IMR-90 (cell line): ENCODE results near the gene MTRF1L. TPM values are rescaled to one million over a fixed set of nuclear protein-coding genes. Genes with fewer than 3 reads are reported as not detected.

Experiments
- ATAC-seq: fragments of 200-7000 bp; cut with Tn5 transposase; 2 replicates; pipeline ENCODE4 v1.9.1; 2020; ENCODE audit warnings: low read depth, mild to moderate bottlenecking, moderate library complexity
- BruUV-seq: library from RNA; stranded (reverse); fragments of 400-500 nt; replicated peaks from 2 replicates; lab custom pipeline; 2021; lab: Mats Ljungman, UMichigan
- CTCF ChIA-PET: fragments of 300-600 bp; formaldehyde crosslinking; extraction: SDS; loops from one replicate; lab custom pipeline; 2021; ENCODE audit warnings: antibody characterized with exemption; lab: Yijun Ruan, JAX
- POLR2A ChIA-PET: fragments of 300-600 bp; sonication (Branson Sonifier 250); formaldehyde crosslinking; loops from one replicate; lab custom pipeline; 2022; ENCODE audit warnings: antibody characterized with exemption; ENCODE audit not compliant: unreplicated experiment; lab: Charles Lee
- DNase-seq: peaks from one replicate; pipeline ENCODE4 v3.0.0; 2013
- H2AFZ ChIP-seq: replicated peaks from 2 replicates; pipeline ENCODE3; 2013; ENCODE audit warnings: low read length, mild to moderate bottlenecking; ENCODE audit not compliant: poor library complexity
- H2AK5ac ChIP-seq: 2 replicates; pipeline ENCODE4 v1.6.1; 2013; ENCODE audit warnings: low read depth, low read length, inconsistent platforms
- H2AK9ac ChIP-seq: replicated peaks from 2 replicates; pipeline ENCODE3; 2013; ENCODE audit warnings: mild to moderate bottlenecking, low read depth, low read length, moderate library complexity; ENCODE audit not compliant: poor library complexity
- H2BK120ac ChIP-seq: 2 replicates; pipeline ENCODE4 v1.6.1; 2013; ENCODE audit warnings: low read depth, low read length, inconsistent platforms
- H2BK15ac ChIP-seq: 3 replicates; pipeline ENCODE4 v1.6.1; 2013; ENCODE audit warnings: low read depth, low read length, inconsistent platforms
- H2BK20ac ChIP-seq: 2 replicates; pipeline ENCODE4 v1.6.1; 2013; ENCODE audit warnings: low read depth, mild to moderate bottlenecking, inconsistent platforms, low read length, moderate library complexity
- H2BK5ac ChIP-seq: 2 replicates; pipeline ENCODE4 v1.6.1; 2013; ENCODE audit warnings: mild to moderate bottlenecking, low read depth, low read length, inconsistent platforms; ENCODE audit not compliant: poor library complexity, severe bottlenecking
- H3K14ac ChIP-seq: replicated peaks from 2 replicates; pipeline ENCODE4 v1.6.1; 2013; ENCODE audit warnings: low read depth, low read length, inconsistent platforms
- H3K18ac ChIP-seq: 2 replicates; pipeline ENCODE4 v1.6.1; 2013; ENCODE audit warnings: low read depth, low read length, control low read depth
- H3K23ac ChIP-seq: 2 replicates; pipeline ENCODE4 v1.6.1; 2013; ENCODE audit warnings: low read depth, low read length, inconsistent platforms
- H3K27ac ChIP-seq: 2 replicates; pipeline ENCODE4 v1.5.1; 2013; ENCODE audit warnings: mild to moderate bottlenecking, control low read depth, low read length; ENCODE audit not compliant: insufficient read depth
- H3K27me3 ChIP-seq: 2 replicates; pipeline ENCODE4 v1.6.1; 2013; ENCODE audit warnings: low read length; ENCODE audit not compliant: control insufficient read depth, insufficient read depth
- H3K36me3 ChIP-seq: 2 replicates; pipeline ENCODE4 v1.6.1; 2013; ENCODE audit warnings: low read length, mixed read lengths; ENCODE audit not compliant: control insufficient read depth, insufficient read depth
- H3K4ac ChIP-seq: 2 replicates; pipeline ENCODE4 v1.6.1; 2013; ENCODE audit warnings: low read depth, low read length, inconsistent platforms
- H3K4me1 ChIP-seq: 2 replicates; pipeline ENCODE4 v1.6.1; 2013; ENCODE audit warnings: low read length, mixed read lengths; ENCODE audit not compliant: control insufficient read depth, insufficient read depth
- H3K4me2 ChIP-seq: 2 replicates; pipeline ENCODE4 v1.6.1; 2013; ENCODE audit warnings: low read depth, mild to moderate bottlenecking, control low read depth, low read length, moderate library complexity
- H3K4me3 ChIP-seq: 2 replicates; pipeline ENCODE4 v1.5.1; 2013; ENCODE audit warnings: low read depth, mild to moderate bottlenecking, control low read depth, low read length, moderate library complexity; ENCODE audit not compliant: insufficient read depth
- H3K56ac ChIP-seq: 2 replicates; pipeline ENCODE4 v1.6.1; 2013; ENCODE audit warnings: low read length, inconsistent platforms; ENCODE audit not compliant: insufficient read depth; ENCODE audit errors: extremely low read depth
- H3K79me1 ChIP-seq, 2 experiments: 2 replicates each; pipeline ENCODE4 v1.6.1; 2013; ENCODE audit warnings: low read length in 2 of 2, inconsistent platforms in 1 of 2, low read depth in 1 of 2
- H3K9ac ChIP-seq: 2 replicates; pipeline ENCODE4 v1.6.1; 2013; ENCODE audit warnings: low read depth, low read length, control low read depth
- H3K9me1 ChIP-seq: 2 replicates; pipeline ENCODE4 v1.6.1; 2013; ENCODE audit warnings: low read length, inconsistent platforms; ENCODE audit not compliant: insufficient read depth
- H3K9me3 ChIP-seq: 2 replicates; pipeline ENCODE4 v1.6.1; 2013; ENCODE audit warnings: low read length; ENCODE audit not compliant: control insufficient read depth, insufficient read depth
- H4K20me1 ChIP-seq: 2 replicates; pipeline ENCODE4 v1.6.1; 2013; ENCODE audit warnings: low read length, inconsistent platforms; ENCODE audit not compliant: insufficient read depth
- H4K5ac ChIP-seq: 2 replicates; pipeline ENCODE4 v1.6.1; 2013; ENCODE audit warnings: mild to moderate bottlenecking, low read depth, low read length, control low read depth
- H4K8ac ChIP-seq, 2 experiments: 2 replicates each; pipeline ENCODE4 v1.6.1; 2013; ENCODE audit warnings: low read depth in 2 of 2, low read length in 2 of 2, control low read depth in 1 of 2, inconsistent platforms in 1 of 2
- H4K91ac ChIP-seq: 2 replicates; pipeline ENCODE4 v1.6.1; 2013; ENCODE audit warnings: low read depth, low read length, inconsistent platforms; ENCODE audit not compliant: insufficient read depth
- BHLHE40 ChIP-seq: fragments of 150-350 bp; IDR thresholded peaks from 2 replicates; pipeline ENCODE4 v1.6.1; 2016; ENCODE audit warnings: mild to moderate bottlenecking, low read depth, low read length
- CEBPB ChIP-seq: IDR thresholded peaks from 2 replicates; pipeline ENCODE4 v1.6.1; 2012; ENCODE audit warnings: low read depth, low read length, improper control_type of control experiment
- CHD1 ChIP-seq: IDR thresholded peaks from 2 replicates; pipeline ENCODE4 v1.6.1; 2012; ENCODE audit warnings: low read depth, low read length, improper control_type of control experiment
- CTCF ChIP-seq: conservative IDR thresholded peaks from 2 replicates; pipeline ENCODE4 v1.5.1; 2012; ENCODE audit warnings: mild to moderate bottlenecking, low read depth, low read length, improper control_type of control experiment
- ELK1 ChIP-seq: fragments of 150-350 bp; IDR thresholded peaks from 2 replicates; pipeline ENCODE4 v1.6.1; 2016; ENCODE audit warnings: low read depth, mild to moderate bottlenecking, low read length, moderate library complexity, borderline replicate concordance
- FOS ChIP-seq: fragments of 150-350 bp; IDR thresholded peaks from 2 replicates; pipeline ENCODE4 v1.6.1; 2016; ENCODE audit warnings: low read depth, low read length
- MAFK ChIP-seq: IDR thresholded peaks from 2 replicates; pipeline ENCODE4 v1.6.1; 2012; ENCODE audit warnings: low read depth, low read length, improper control_type of control experiment
- MAZ ChIP-seq: IDR thresholded peaks from 2 replicates; pipeline ENCODE4 v1.6.1; 2012; ENCODE audit warnings: low read depth, mild to moderate bottlenecking, low read length, improper control_type of control experiment, moderate library complexity, borderline replicate concordance
- MXI1 ChIP-seq: IDR thresholded peaks from 2 replicates; pipeline ENCODE4 v1.6.1; 2012; ENCODE audit warnings: low read depth, mild to moderate bottlenecking, low read length, moderate library complexity, borderline replicate concordance
- NFE2L2 ChIP-seq: fragments of 150-350 bp; IDR thresholded peaks from 2 replicates; pipeline ENCODE4 v1.6.1; 2016; ENCODE audit warnings: low read depth, mild to moderate bottlenecking, low read length
- POLR2A ChIP-seq: IDR thresholded peaks from 2 replicates; pipeline ENCODE4 v1.6.1; 2012; ENCODE audit warnings: mild to moderate bottlenecking, low read depth, low read length
- RAD21 ChIP-seq: IDR thresholded peaks from 2 replicates; pipeline ENCODE4 v1.6.1; 2012; ENCODE audit warnings: low read length, improper control_type of control experiment
- RCOR1 ChIP-seq: IDR thresholded peaks from 2 replicates; pipeline ENCODE4 v1.6.1; 2012; ENCODE audit warnings: mild to moderate bottlenecking, low read length, improper control_type of control experiment; ENCODE audit not compliant: insufficient replicate concordance
- RFX5 ChIP-seq: IDR thresholded peaks from 2 replicates; pipeline ENCODE4 v1.8.0; 2012; ENCODE audit warnings: low read depth, mild to moderate bottlenecking, low read length, moderate library complexity
- SMC3 ChIP-seq: fragments of 150-350 bp; IDR thresholded peaks from 2 replicates; pipeline ENCODE4 v1.6.1; 2016; ENCODE audit warnings: low read depth, mild to moderate bottlenecking, antibody characterized with exemption, low read length, moderate library complexity
- USF2 ChIP-seq: fragments of 150-350 bp; IDR thresholded peaks from 2 replicates; pipeline ENCODE4 v1.6.1; 2017; ENCODE audit warnings: mild to moderate bottlenecking, antibody characterized with exemption, low read length, low read depth
- WGBS, 2 experiments: methylation state at CpG; one replicate each; pipeline versions ENCODE4 v1.1.5 to v1.1.7; 2013; ENCODE audit warnings: missing lambda C conversion rate in 2 of 2; ENCODE audit not compliant: insufficient read length in 1 of 2; ENCODE audit errors: extremely low coverage in 2 of 2; 5-methylcytosine and 5-hydroxymethylcytosine counted together
- dilution Hi-C: fragments of 300-500 bp; cut with HindIII; formaldehyde crosslinking; loops from one replicate; pipeline ENCODE4 v1.14.3; 2018; ENCODE audit warnings: low sequenced_read_pairs; ENCODE audit not compliant: unreplicated experiment
- in situ Hi-C: fragments of 300-500 bp; cut with MboI; formaldehyde crosslinking; loops from 3 replicates; pipeline ENCODE4 v1.14.3; 2019; ENCODE audit warnings: low sequenced_read_pairs, inconsistent platforms, mixed read lengths
- intact Hi-C: fragments of 100-400 bp; cut with micrococcal nuclease; formaldehyde crosslinking; loops from 2 replicates; pipeline ENCODE4 v1.10.0; 2022
- polyA plus RNA-seq, 3 experiments: library from polyadenylated mRNA; depleted of rRNA; stranded (reverse); fragments of >200 nt; gene quantifications; 2 replicates each; pipeline ENCODE4 v1.2.3, GENCODE V29; 2012; ENCODE audit warnings: low replicate concordance in 1 of 3
- total RNA-seq: library from RNA; depleted of rRNA; stranded (reverse); fragments of >200 nt; gene quantifications from 2 replicates; pipeline ENCODE4 v1.2.3, GENCODE V29; 2012

Gene MTRF1L
- total and polyA plus RNA-seq, 2 of the 4 experiments (the other 2 are of a cell fraction) = 6.9 to 11.1 TPM

GRCh38 chr6:153016846-153017245 is 14.3 kb upstream of the MTRF1L start:
- 0 out of 2 replicates have a peak, but pooled peaks cover 2% of the 10 kb centered on the region for H3K36me3 ChIP-seq
- H2AFZ ChIP-seq = no peak overlapping the region
- no peak overlapping the region for H4K8ac ChIP-seq
- H3K27me3 ChIP-seq = no peaks in the 10 kb centered on the region
- no peak overlapping the region for H2BK20ac ChIP-seq
- H3K23ac ChIP-seq = no peak overlapping the region
- H3K4me3 ChIP-seq = no peak overlapping the region
- DNase-seq (no peak), ATAC-seq (no peak)
- H3K9ac ChIP-seq = no peak overlapping the region
- H2AK5ac ChIP-seq = no peak overlapping the region
- intact Hi-C loops = no loop called here
- H4K91ac ChIP-seq = no peak overlapping the region
- H2BK15ac ChIP-seq = no peak overlapping the region
- no peak overlapping the region for H4K5ac ChIP-seq
- no peaks in the 10 kb centered on the region for H3K79me1 ChIP-seq
- no peak overlapping the region for H2BK120ac ChIP-seq
- ChIA-PET CTCF (no interaction called here), POLR2A (no interaction called here)
- H3K4me2 ChIP-seq = no peak overlapping the region
- peaks cover 2% of the 10 kb centered on the region; the same call in 1 of the 2 replicates for H3K4me1 ChIP-seq
- H3K14ac ChIP-seq = no peak overlapping the region
- H3K9me3 ChIP-seq = no peaks in the 10 kb centered on the region
- no peak overlapping the region for H3K18ac ChIP-seq
- H4K20me1 ChIP-seq = no peaks in the 10 kb centered on the region
- TF ChIP-seq USF2 = no peak
- no peak for TF ChIP-seq MAFK
- no peak for TF ChIP-seq RCOR1
- no peak for TF ChIP-seq RAD21
- no peak for TF ChIP-seq ELK1
- no peak for TF ChIP-seq CTCF
- no peak for TF ChIP-seq CEBPB
- TF ChIP-seq MAZ = no peak
- no peak for TF ChIP-seq NFE2L2
- no peak for TF ChIP-seq POLR2A
- no peak for TF ChIP-seq RFX5
- TF ChIP-seq MXI1 = no peak
- no peak for TF ChIP-seq SMC3
- TF ChIP-seq CHD1 = no peak
- no peak for TF ChIP-seq BHLHE40
- no peak for TF ChIP-seq FOS
- no CpG with 5 or more reads among the region's 3 CpGs for WGBS, 2 experiments
- H2BK5ac ChIP-seq = no peak overlapping the region
- dilution Hi-C loops = no loop called here
- no peak overlapping the region for H3K4ac ChIP-seq
- in situ Hi-C loops = no loop called here
- H3K27ac ChIP-seq = no peak overlapping the region
- no TSS peak for BruUV-seq
- no peak overlapping the region for H2AK9ac ChIP-seq
- H3K9me1 ChIP-seq = peaks cover 4% of the 10 kb centered on the region; the same call in 1 of the 2 replicates
- H3K56ac ChIP-seq = no peak overlapping the region
